SK-N-SH (cell line): Measurements from ENCODE around the gene ALDH9A1. TPM values are rescaled to one million over a fixed set of nuclear protein-coding genes. Genes with fewer than 3 reads are reported as not detected.
"Not testable (repeated sequence)": the region's sequence is repeated elsewhere in the genome, so short reads cannot be mapped to it uniquely, and the experiment has no call there.

Experiments
- CTCF ChIA-PET: fragments of 300-600, 350-600 bp; formaldehyde crosslinking; extraction: SDS; loops from one replicate; lab custom pipeline; 2021; lab: Yijun Ruan, JAX
- POLR2A ChIA-PET: fragments of 350-600 bp; sonication (Branson Sonifier 250); formaldehyde crosslinking; extraction: SDS; loops from one replicate; lab custom pipeline; 2020; ENCODE audit warnings: antibody characterized with exemption, inconsistent platforms; lab: Yijun Ruan, JAX
- DNase-seq: peaks from one replicate; pipeline ENCODE4 v3.0.0; 2012
- H2AFZ ChIP-seq: fragments of 200-600 bp; sonication (generic); 2 replicates; pipeline ENCODE4 v1.8.1; 2016; ENCODE audit warnings: antibody characterized with exemption, mild to moderate bottlenecking, low read depth
- H3F3A ChIP-seq: fragments of 200-600 bp; sonication (generic); replicated peaks from 2 replicates; pipeline ENCODE3; 2016; ENCODE audit warnings: antibody characterized with exemption, mild to moderate bottlenecking; ENCODE audit not compliant: insufficient read depth
- H3K27ac ChIP-seq, 2 experiments: fragments of 200-500 bp in 1 of 2; fragments of 200-600 bp in 1 of 2; sonication (Bioruptor generic) in 1 of 2; sonication (generic), shearing (Covaris generic) in 1 of 2; 2 replicates each; pipeline versions ENCODE4 v1.5.1 to v1.6.1; 2014 to 2016; ENCODE audit warnings: low read depth in 2 of 2, inconsistent platforms in 1 of 2, low read length in 1 of 2, mild to moderate bottlenecking in 1 of 2, mixed read lengths in 1 of 2
- H3K27me3 ChIP-seq: fragments of 200-600 bp; sonication (generic), shearing (Covaris generic); 2 replicates; pipeline ENCODE4 v1.6.1; 2016; ENCODE audit warnings: mixed run types; ENCODE audit not compliant: insufficient read depth
- H3K36me3 ChIP-seq, 2 experiments: fragments of 200-500 bp in 1 of 2; fragments of 200-600 bp in 1 of 2; sonication (Bioruptor generic) in 1 of 2; sonication (generic) in 1 of 2; replicated peaks in 1 of 2; 2 replicates each; pipeline versions ENCODE3 to v1.5.1; 2014 to 2016; ENCODE audit warnings: low read length in 1 of 2, mild to moderate bottlenecking in 1 of 2; ENCODE audit not compliant: insufficient read depth in 2 of 2, control insufficient read depth in 1 of 2
- H3K4me1 ChIP-seq, 2 experiments: fragments of 200-500 bp in 1 of 2; fragments of 200-600 bp in 1 of 2; sonication (Bioruptor generic) in 1 of 2; sonication (generic), shearing (Covaris generic) in 1 of 2; 2 replicates each; pipeline versions ENCODE4 v1.5.1 to v1.6.1; 2014 to 2016; ENCODE audit warnings: low read depth in 1 of 2, low read length in 1 of 2, mixed run types in 1 of 2; ENCODE audit not compliant: insufficient read depth in 2 of 2, control insufficient read depth in 1 of 2
- H3K4me2 ChIP-seq: fragments of 200-600 bp; sonication (generic), shearing (Covaris generic); 2 replicates; pipeline ENCODE4 v1.6.1; 2017; ENCODE audit warnings: mixed run types
- H3K4me3 ChIP-seq, 2 experiments: fragments of 200-500 bp in 1 of 2; fragments of 200-600 bp in 1 of 2; sonication (Bioruptor generic) in 1 of 2; sonication (generic), shearing (Covaris generic) in 1 of 2; 2 replicates each; pipeline versions ENCODE4 v1.5.1 to v1.8.1; 2014 to 2016; ENCODE audit warnings: low read depth in 2 of 2, inconsistent platforms in 1 of 2, low read length in 1 of 2, mild to moderate bottlenecking in 1 of 2, mixed read lengths in 1 of 2, moderate library complexity in 1 of 2
- H3K79me2 ChIP-seq: fragments of 200-600 bp; sonication (generic); 2 replicates; pipeline ENCODE4 v1.8.1; 2017; ENCODE audit warnings: mild to moderate bottlenecking; ENCODE audit not compliant: insufficient read depth
- H3K9ac ChIP-seq: fragments of 200-600 bp; sonication (generic); 2 replicates; pipeline ENCODE4 v1.6.1; 2017; ENCODE audit warnings: mixed run types
- H3K9me2 ChIP-seq: fragments of 200-600 bp; sonication (generic); 2 replicates; pipeline ENCODE4 v1.6.1; 2017; ENCODE audit warnings: mixed run types
- H3K9me3 ChIP-seq: fragments of 200-600 bp; sonication (generic); 2 replicates; pipeline ENCODE4 v1.6.1; 2017; ENCODE audit warnings: mixed run types, mild to moderate bottlenecking, moderate library complexity
- H4K20me1 ChIP-seq: fragments of 200-600 bp; sonication (generic); 2 replicates; pipeline ENCODE4 v1.6.1; 2017; ENCODE audit warnings: mild to moderate bottlenecking, mixed run types; ENCODE audit not compliant: insufficient read depth
- ELF1 ChIP-seq: IDR thresholded peaks from 2 replicates; pipeline ENCODE4 v1.4.0; 2012
- FOSL2 ChIP-seq: IDR thresholded peaks from 2 replicates; pipeline ENCODE4 v1.4.0; 2012; ENCODE audit warnings: low read depth, mild to moderate bottlenecking, moderate library complexity, borderline replicate concordance
- GABPA ChIP-seq: IDR thresholded peaks from 2 replicates; pipeline ENCODE4 v1.4.0; 2012; ENCODE audit warnings: low read depth, mild to moderate bottlenecking
- JUND ChIP-seq: IDR thresholded peaks from 2 replicates; pipeline ENCODE4 v1.4.0; 2012
- MEF2A ChIP-seq: IDR thresholded peaks from 2 replicates; pipeline ENCODE4 v1.4.0; 2012; ENCODE audit warnings: low read depth, borderline replicate concordance
- NRF1 ChIP-seq: IDR thresholded peaks from 2 replicates; pipeline ENCODE4 v1.6.1; 2012; ENCODE audit warnings: low read depth, mild to moderate bottlenecking, low read length
- RAD21 ChIP-seq: IDR thresholded peaks from 2 replicates; pipeline ENCODE4 v1.6.1; 2012; ENCODE audit warnings: mild to moderate bottlenecking, low read length
- RXRA ChIP-seq: IDR thresholded peaks from 2 replicates; pipeline ENCODE4 v1.4.0; 2012; ENCODE audit warnings: low read depth, mild to moderate bottlenecking, borderline replicate concordance
- SIN3A ChIP-seq: IDR thresholded peaks from 2 replicates; pipeline ENCODE4 v1.6.1; 2012; ENCODE audit warnings: low read depth, mild to moderate bottlenecking, low read length, moderate library complexity, borderline replicate concordance
- SMC3 ChIP-seq: IDR thresholded peaks from 2 replicates; pipeline ENCODE4 v1.6.1; 2012; ENCODE audit warnings: low read depth, low read length, improper control_type of control experiment
- TCF12 ChIP-seq: IDR thresholded peaks from 2 replicates; pipeline ENCODE4 v1.4.0; 2012
- TEAD4 ChIP-seq: IDR thresholded peaks from 2 replicates; pipeline ENCODE4 v1.4.0; 2012; ENCODE audit warnings: mild to moderate bottlenecking, borderline replicate concordance; ENCODE audit not compliant: insufficient read depth
- YY1 ChIP-seq: IDR thresholded peaks from 2 replicates; pipeline ENCODE4 v1.4.0; 2012; ENCODE audit warnings: low read depth, mild to moderate bottlenecking
- WGBS: methylation state at CpG from one replicate; pipeline ENCODE4 v1.1.6; 2017; ENCODE audit warnings: low lambda C conversion rate; 5-methylcytosine and 5-hydroxymethylcytosine counted together
- polyA plus RNA-seq, 3 experiments: library from polyadenylated mRNA; depleted of rRNA; stranded (reverse); fragments of >200 nt; gene quantifications; 2 replicates each; pipeline ENCODE4 v1.2.3, GENCODE V29; 2012
- TF ChIP-seq, protein P1 (sequence below): IDR thresholded peaks from 2 replicates; pipeline ENCODE4 v1.4.0; 2012; ENCODE audit warnings: low read depth
- TF ChIP-seq, protein P2 (sequence below): IDR thresholded peaks from 2 replicates; pipeline ENCODE4 v1.4.0; 2012; ENCODE audit warnings: low read depth, borderline replicate concordance

Gene ALDH9A1
- polyA plus RNA-seq, 1 of the 3 experiments (the other 2 are of a cell fraction) = 31.3 TPM

GRCh38 chr1:165639821-165640623 is 58.3 kb downstream of the ALDH9A1 start (continued):
- no peak for TF ChIP-seq GABPA

DNA sequence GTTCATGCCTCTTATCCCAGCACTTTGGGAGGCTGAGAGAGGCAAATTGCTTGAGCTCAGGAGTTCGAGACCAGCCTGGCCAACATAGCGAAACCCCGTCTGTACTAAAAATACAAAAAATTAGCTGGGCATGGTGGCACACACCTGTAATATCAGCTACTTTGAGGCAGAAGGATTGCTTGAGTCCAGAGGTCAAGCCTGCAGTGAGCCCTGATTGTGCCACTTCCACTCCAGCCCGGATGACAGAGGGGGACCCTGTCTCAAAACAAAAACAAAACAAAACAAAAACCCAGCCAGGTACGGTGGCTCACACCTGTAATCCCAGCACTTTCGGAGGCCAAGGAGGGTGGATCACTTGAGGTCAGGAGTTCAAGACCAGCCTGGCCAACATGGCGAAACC is 60.2 kb downstream of the ALDH9A1 start:
- H3K9me2 ChIP-seq, H3K27ac ChIP-seq, H3K4me2 ChIP-seq, H3F3A ChIP-seq, POLR2A ChIA-PET, H3K9me3 ChIP-seq, H3K4me3 ChIP-seq, H3K27me3 ChIP-seq, DNase-seq, H2AFZ ChIP-seq, H3K9ac ChIP-seq: not testable (repeated sequence)
- Histone ChIP-seq H3K79me2 (peaks cover 80% of the 10 kb centered on the region), H3K36me3 (peaks cover 15 to 18% of the 10 kb centered on the region in 2 experiments), H3K4me1 (peaks cover 12% of the 10 kb centered on the region in 2 experiments; a peak in 3 of 4 replicates), H4K20me1 (peaks cover 26% of the 10 kb centered on the region)
- CTCF ChIA-PET = interaction anchor here (0.9 kb wide), 1 partner anchor 9 kb away, joined by 3 read pairs; no protein-coding TSS in a partner anchor
- 99% methylated on average over 7 of the region's 7 CpGs for WGBS

DNA sequence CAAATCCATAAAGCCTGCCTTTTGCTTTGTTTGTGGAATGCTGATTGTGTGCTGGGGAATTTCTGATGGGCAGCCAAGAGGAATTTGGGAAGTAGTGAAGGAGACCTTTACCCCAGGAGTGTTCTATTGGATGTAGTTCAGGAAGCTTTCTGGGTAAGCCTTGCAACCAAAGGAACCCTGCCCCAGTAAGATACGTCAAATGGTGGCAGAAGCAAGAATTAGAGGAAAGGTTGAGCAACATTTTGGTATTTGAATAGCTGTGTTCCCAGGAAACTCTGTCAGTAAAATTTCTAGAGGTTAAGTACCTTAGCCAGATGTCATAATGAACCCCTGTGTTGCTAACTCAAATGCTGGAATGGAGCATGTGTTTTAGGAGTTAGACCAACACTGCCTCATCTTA is 60.9 kb downstream of the ALDH9A1 start:
- peaks cover 18% of the 10 kb centered on the region in 2 experiments for H3K36me3 ChIP-seq
- H3K9me3 ChIP-seq = no peaks in the 10 kb centered on the region
- no peak overlapping the region for H3K27ac ChIP-seq
- peaks cover 12 to 19% of the 10 kb centered on the region in 2 experiments; a peak in 3 of 4 replicates for H3K4me1 ChIP-seq
- no peak for DNase-seq
- H3K4me2 ChIP-seq = no peak overlapping the region
- peaks cover 31% of the 10 kb centered on the region for H4K20me1 ChIP-seq
- POLR2A ChIA-PET = no interaction called here
- no peak overlapping the region for H2AFZ ChIP-seq
- TF ChIP-seq NRF1 (no peak), YY1 (no peak), SMC3 (no peak), TCF12 (no peak), JUND (no peak)
- TF ChIP-seq, all 33 proteins: peak for 0
- Histone ChIP-seq H3K4me3 (no peak overlapping the region), H3K9me2 (no peaks in the 10 kb centered on the region), H3K79me2 (peaks cover 80% of the 10 kb centered on the region), H3K9ac (no peak overlapping the region), H3K27me3 (no peaks in the 10 kb centered on the region), H3F3A (no peaks in the 10 kb centered on the region)
- 79% methylated on average over 1 of the region's 1 CpG for WGBS
- CTCF ChIA-PET = interaction anchor here (0.9 to 1.1 kb wide), 2 partner anchors 10 to 380 kb away, joined by 3 read pairs; no protein-coding TSS in a partner anchor

- Histone ChIP-seq H3K27ac (no peak overlapping the region), H4K20me1 (peaks cover 24% of the 10 kb centered on the region), H3K4me2 (no peak overlapping the region), H3K79me2 (peaks cover 80% of the 10 kb centered on the region), H3K36me3 (peaks cover 18% of the 10 kb centered on the region in 2 experiments)
- CTCF ChIA-PET = interaction anchor here (0.6 kb wide), 1 partner anchor 146 kb away, joined by 3 read pairs; no protein-coding TSS in a partner anchor
- no peak for TF ChIP-seq SIN3A
- TF ChIP-seq ELF1 = no peak
- no peak for TF ChIP-seq FOSL2
- TF ChIP-seq, protein P1, sequence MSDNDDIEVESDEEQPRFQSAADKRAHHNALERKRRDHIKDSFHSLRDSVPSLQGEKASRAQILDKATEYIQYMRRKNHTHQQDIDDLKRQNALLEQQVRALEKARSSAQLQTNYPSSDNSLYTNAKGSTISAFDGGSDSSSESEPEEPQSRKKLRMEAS = no peak
- TF ChIP-seq RAD21 = no peak
- TF ChIP-seq TEAD4 = no peak
- TF ChIP-seq MEF2A = no peak
- TF ChIP-seq, protein P2, sequence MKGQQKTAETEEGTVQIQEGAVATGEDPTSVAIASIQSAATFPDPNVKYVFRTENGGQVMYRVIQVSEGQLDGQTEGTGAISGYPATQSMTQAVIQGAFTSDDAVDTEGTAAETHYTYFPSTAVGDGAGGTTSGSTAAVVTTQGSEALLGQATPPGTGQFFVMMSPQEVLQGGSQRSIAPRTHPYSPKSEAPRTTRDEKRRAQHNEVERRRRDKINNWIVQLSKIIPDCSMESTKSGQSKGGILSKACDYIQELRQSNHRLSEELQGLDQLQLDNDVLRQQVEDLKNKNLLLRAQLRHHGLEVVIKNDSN = no peak
- no peak for TF ChIP-seq RXRA
- TF ChIP-seq, all 33 proteins: peak for 0
- Histone ChIP-seq H3K9me3 (no peaks in the 10 kb centered on the region), H3K27me3 (no peaks in the 10 kb centered on the region), H3K4me3 (no peak overlapping the region), H2AFZ (no peak overlapping the region), H3K9me2 (no peaks in the 10 kb centered on the region), H3F3A (peaks cover 11% of the 10 kb centered on the region), H3K4me1 (peaks cover 6 to 21% of the 10 kb centered on the region in 2 experiments; a peak in 3 of 4 replicates), H3K9ac (no peak overlapping the region)
- 73% methylated on average over 2 of the region's 2 CpGs for WGBS
- POLR2A ChIA-PET = no interaction called here
- DNase-seq = no peak
Observed at GRCh38 chr1:165635823-165636222, 62.5 kb downstream of the ALDH9A1 start.
